HG03565 (cell line): ENCODE results near the gene GALNT18.

ENCODE experiments used
- ATAC-seq: cut with Tn5 transposase; IDR thresholded peaks from one replicate; pipeline ENCODE4 v1.9.1; 2021; ENCODE audit warnings: mild to moderate bottlenecking, moderate library complexity; ENCODE audit not compliant: unreplicated experiment

GALNT18 gene

DNA sequence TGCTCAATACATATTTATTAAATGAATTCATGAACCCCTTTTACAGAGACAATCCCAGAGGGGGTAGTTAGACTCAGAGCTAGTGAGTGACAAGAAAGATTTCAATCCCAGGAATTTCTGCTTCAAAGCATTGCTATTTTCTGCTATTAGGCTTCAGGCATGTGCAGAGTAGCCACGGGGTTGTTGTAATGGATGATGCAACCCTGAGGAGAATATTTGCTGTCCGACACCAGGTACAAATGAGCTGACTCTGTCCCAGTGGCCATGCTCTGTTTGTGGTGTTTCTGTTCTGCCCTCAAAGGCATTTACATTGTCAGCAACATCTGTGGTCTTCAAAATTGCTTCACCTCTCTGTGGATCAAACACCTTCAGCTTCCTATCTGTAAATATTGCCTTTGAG lies 371.3 kb downstream of the GALNT18 start:
- no peak for ATAC-seq

DNA sequence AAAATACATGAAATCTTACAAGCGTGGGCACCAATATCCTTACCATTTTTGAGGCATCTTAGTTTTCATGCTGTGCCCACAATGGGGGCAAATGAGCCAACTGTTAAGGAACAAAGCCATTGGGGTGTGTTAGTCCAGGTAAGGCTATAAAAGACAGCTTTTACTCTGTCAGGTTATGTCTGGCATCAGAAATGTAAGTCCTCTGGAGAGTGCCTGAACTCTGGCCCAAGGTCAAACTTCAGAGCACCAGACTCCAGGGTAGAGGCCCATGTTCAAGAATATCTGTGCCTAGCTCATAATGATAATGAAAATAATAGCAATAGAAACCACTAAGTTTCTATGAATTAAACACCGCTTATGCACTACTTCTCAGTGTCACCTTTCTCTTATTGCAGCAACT lies 374.2 kb downstream of the GALNT18 start:
- ATAC-seq = no peak

DNA sequence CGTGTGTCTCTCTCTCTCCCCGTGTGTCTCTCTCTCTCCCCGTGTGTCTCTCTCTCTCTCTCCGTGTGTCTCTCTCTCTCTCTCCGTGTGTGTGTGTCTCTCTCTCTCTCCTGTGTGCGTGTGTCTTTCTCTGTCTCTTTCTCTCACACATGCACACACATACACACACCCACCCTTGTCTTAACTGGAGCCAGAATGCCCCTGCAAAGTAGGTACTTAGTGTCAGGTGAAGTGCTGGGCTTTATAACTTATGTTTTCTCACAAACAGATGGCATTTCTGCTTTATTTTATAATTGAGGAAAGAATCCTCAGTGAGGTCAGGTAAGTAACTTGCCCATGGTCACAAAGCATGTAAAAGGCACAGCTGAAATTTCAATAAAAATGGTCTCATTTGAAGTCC lies 374.7 kb downstream of the GALNT18 start:
- no peak for ATAC-seq

DNA sequence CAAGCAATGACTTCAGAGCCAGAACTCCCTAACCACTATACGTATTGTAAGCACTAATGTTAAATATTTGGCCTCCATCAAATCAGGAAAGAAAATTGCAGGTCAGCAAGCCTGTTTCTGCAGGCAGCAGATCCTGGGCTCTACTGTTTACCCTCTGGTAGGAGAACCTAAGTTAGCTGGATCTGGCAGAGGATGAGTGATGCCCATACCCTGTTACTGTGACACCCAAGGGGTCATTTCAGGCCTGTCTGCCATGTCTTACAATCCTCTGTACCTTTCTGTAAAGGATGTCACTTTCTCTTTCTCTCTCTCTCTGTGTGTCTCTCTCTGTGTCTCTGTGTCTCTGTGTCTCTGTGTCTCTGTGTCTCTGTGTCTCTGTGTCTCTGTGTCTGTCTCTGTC lies 375.6 kb downstream of the GALNT18 start:
- no peak for ATAC-seq

DNA sequence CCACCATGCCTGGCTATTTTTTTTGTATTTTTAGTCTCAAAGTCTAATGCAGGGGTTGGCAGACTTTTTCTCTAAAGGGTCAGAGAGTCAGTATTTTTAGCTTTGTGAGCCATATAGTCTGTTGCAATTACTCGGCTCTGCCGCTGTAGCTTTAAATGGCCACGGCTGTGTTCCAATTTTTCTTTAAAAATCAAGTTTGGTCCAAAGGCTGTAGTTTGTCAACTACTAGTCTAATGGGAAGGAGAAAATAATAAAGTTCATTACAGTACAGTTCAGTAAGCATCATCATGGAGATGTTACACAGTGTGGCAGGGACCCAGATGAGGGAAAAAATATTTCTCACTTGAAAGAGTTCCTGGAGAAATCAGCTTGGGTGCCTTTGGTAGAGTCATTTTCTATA lies 376.4 kb downstream of the GALNT18 start:
- no peak for ATAC-seq

DNA sequence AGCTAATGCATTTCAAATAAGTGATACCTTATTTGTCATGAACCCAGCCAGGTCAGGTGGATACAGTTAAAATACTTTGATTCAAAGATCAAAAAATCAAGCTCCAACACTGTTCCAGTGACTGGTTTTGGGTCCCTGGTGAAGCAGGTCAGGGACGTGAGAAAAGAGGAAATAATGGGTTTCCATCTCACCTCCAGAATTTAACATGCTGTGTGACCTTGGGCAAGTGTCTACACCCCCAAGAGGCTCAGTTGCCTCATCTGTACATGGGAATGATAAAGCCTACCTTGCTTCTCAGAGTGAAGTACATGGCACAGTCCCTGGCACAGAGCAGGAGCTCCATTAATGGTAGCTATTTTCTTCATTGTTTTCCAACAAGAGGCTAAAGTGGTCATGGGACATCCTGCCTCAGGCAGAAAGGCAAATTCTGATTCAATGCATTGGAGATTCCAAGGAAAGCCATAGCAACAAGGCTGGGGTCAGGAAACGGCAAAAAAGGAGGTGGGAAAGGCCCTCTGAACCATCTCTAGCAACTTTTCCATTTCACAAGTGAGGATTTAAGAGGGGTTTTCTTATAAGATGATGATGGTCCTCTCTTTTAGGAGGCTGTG lies 377.2 kb downstream of the GALNT18 start:
- no peak for ATAC-seq

DNA sequence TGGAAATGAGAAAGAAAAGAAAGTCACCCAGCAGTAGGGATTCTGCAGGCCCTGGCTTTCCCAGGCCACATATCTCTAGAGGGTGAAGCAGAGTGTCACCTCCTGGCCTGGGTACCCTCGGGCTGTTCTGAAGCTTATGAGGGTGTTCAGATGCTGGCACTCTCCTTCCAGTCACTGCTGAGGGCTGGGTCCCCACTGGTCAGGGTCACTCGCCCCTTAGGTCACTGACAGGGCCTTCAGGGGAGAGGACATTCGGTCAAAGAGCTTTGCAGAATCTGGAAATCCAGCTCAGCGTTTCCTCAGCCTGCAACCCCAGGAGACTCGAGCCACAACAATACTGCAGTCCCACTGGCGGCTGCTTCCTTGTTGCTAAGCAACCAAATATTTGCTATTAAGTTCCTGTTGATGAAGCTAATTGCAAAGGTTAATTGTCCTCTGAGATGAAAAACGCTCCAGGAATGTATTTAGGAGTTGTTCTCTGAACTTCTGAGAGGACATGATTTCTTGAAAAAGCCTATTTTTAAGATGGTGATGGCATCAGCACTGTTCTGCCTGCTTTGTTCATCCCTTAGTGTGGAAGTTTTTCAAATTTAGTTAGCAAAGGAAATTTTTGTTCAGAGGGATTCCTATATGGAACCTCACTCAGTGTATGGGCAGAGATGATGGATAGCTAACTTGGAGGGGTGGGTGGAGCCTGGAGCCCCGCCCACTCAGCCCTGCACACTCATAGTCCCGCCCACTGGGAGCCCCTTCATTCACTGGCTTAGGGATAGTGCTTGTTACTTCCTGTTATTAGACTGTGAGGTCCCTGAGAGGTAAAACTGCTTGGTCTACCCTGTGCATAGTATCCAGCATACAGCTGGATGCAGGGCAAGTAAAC lies 378.0 kb downstream of the GALNT18 start:
- no peak for ATAC-seq

DNA sequence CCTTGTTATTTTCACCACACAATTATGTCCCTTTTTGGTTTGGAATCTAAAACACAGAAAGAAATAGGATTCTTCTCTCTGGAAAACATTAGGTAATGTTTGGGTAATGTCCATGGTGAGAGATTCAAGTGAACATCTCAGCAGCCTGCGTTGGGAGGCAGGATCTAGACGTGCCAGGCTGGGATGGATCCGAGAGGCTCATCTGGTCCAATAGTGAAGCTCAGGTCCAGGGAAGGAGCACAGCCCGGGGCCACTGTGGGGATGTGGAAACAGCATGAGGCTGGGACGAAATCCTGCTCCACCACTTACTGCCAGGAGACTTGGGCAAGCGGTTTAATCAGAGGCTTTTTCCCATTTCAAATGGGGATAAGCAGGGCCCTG lies 378.6 kb downstream of the GALNT18 start:
- no peak for ATAC-seq

DNA sequence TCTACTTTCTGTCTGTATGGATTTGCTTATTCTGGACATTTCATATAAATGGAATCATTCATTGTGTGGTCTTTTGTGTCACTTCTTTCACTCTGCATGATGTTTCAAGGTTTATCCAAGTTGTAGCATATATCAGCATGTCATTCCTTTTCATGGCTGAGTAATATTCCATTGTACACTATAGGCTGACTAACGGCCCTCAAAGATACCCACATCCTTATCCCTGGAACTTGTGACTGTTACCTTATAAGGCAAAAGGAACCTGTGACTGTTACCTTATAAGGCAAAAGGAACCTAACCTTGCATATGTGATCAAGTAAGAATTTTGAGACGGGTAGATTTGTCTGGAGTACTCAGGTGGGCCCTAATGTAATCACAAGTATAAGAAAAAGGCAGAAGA lies 380.5 kb downstream of the GALNT18 start:
- no peak for ATAC-seq

DNA sequence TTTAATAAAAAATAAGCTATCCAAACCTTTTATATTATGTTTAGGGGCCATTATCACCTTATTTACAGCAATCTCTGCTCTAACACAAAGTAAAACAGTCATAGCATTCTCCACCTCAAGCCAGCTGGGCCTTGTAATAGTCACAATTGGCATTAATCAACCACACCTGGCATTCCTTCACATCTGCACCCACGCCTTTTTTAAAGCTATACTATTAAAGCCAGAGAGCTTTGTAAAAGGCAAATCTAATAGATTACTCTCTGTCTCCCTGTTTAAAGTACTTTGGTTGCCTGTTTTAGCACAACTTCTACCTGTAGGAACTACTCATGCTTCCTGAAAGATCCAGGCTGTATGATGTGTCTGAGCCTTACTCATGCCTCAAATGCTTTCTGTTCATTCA lies 381.8 kb downstream of the GALNT18 start:
- no peak for ATAC-seq

DNA sequence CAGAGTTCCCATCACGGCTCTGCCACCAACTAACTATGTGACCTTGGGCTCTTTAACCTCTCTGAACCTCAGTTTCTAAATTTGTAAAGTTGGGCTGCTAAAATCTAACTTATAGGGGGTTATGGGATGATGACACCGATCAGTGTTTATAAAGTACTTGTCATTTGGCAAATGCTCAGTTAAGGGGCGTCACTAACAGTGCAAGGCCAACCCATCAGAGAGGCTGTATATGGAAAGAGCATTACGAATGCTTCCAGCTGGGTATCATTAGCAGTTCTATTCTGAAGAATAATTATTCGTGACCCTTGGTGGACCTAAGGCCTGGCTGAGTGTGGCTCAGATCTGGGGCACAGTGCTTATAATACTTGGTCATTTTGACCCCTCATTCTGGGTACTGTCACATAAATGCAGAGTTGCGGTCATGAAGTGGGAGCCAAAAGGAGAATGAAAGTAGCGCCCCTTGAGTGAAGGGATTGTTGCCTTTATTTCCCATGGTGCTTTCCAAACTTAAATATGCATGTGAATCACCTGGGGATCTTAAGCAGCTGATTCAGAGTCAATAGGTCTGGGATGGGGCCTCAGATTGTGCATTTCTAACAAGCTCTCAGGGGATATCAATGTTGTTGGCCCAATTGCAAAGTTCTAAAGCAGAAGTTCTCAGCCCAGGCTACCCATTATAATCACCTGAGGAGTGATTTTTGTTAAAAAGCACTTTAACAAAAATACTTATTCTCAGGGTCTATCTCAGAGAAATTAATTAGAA lies 384.6 kb downstream of the GALNT18 start:
- no peak for ATAC-seq

DNA sequence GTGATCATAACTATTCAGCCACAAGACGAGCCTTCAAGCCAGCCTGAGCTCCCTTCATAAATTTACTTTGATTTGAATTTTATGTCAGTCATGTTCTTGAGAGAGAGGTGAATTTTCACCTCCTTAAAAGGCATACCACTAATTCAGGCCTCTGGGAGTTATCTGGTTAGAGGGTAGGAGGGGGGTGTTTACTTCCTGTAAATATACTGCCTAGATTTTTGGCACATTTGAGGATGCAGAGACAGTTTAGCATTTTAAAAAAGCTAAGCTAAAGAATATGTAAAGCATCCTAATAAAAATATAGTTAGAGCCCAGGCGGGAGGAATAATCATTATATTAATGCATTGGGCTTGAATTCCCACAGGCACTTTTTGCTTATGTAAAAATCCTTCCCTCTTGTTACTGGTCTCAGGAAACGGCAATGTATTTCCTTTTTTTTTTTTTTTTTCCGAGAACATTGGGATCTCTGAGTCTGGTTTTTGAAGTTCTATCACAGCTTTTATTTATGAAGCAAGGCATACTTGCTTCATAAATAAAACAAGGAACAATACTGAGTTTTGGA lies 385.2 kb downstream of the GALNT18 start:
- no peak for ATAC-seq

DNA sequence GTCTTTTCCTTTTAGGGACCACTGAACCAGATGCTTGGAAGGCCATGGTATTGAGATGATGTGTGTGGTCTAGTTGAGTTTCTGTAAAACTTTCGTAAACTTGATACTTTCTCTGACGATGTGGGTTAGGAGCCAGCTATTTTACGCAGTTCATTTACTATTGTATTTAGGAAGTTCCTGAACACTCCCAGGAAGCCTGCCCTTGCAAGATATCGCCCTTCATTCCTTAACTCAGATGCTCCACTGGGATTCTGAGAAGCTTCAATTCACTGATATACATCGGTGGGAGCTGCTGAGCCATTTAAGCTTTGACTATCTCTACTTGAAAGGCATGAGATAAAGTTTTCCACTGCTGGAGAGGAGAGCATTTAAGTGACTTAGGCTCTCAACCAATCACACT lies 390.0 kb downstream of the GALNT18 start:
- no peak for ATAC-seq

DNA sequence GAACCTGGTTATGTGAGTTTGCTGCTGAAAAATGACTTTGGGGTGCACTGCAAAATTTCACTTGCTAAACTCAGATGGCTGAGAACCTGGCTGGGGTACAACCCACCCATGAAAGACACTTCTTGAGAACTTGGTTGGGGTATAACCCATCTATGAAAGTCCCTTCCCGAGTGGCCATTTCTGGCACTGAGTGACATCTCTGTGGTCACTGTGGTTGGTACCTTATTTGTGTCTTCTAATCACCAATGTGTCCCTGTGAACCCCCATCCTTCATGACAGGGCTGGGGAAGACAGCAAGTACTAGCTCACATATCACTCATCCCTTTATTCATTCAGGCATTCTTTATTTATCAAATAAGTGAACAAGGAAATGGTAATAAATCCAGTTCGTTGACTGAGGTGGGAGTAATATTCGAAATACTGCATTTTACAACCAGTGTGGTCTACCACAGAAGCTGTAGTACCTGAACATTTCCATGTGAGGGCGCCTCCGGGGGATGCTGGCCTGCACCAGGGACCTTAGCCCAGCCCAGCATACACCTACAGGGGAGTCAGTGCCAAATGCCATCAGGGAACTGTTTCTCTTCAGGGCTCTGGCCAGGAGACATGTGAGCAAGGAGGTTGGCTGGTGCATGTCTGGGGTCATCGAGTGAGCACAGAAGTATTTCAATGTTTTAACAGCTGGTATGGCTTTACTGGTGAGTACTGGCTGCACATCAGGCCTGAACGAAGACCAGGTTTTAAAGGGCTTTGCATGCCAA lies 390.8 kb downstream of the GALNT18 start:
- no peak for ATAC-seq

DNA sequence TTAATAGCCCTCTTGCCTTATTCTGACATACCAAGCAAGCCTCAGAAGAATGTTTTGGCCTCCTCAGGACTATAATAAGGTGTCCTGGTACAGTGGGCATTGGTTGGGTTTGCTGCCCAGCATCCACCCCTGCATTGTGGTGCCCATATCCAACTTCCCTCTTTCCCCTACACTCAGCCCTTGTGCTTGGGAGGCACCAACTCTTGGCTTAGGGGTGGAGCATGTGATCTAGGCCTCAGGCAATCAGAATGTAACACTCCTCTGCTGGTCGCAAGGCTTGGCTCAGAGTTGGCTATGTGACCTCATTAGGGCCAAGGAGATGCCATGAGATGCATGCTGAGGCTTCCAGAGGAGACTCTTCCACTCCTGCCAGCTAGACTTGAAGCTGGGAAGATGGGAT lies 391.7 kb downstream of the GALNT18 start:
- no peak for ATAC-seq

DNA sequence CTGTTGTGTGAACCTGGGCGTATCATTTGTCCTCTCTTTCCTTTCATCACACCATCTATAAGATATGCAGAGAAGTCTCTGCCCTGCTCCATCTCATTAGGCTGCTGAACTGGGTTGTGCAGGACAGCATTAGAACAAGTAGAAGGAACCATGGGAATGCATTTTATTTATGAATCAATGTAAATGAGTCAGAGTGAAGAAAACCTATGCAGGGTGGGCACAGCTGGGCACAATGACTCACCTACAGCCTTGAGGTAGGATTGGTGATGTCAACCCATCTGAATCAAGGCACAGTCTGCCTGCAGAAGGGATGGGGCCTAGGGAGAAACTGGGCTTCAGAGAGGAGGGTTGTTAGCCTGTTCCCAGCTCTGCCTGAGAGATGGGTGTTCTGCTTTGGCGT lies 392.2 kb downstream of the GALNT18 start:
- no peak for ATAC-seq

DNA sequence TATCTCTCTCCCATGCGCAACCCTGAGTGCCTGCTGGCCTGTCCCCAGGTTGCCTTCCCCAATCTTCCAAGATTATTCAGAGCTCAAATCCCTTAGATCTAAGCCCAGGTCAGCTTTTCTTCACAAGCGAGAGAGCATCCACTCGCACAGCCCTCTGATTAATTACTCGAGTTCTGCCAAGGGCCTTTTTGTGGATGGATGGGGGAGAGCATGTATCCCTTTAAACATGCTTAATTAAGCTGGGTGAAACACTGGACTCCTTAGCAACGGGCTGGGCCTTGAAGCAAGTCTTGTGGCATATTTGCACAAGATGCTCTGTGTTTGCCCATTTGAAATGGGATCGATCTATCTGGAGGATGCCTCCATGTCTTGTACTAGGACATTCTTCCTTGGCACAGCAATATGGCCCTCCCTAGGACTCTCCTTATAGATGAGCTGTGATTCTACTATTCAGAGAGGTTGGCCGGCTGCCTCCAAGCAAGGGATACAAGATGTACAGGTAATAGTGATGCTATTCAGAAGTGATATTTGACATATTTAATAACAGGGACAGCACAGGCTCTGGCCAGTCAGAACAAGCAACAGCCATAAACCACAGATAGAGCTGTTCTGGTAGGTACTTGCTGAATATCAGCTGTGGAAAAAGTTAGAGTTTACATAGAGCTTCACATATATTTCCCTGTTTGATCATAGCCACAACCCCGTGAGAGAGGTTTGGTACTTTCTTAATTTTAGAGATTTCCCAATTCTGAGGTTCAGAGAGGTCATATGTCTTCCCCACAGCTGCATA lies 394.3 kb downstream of the GALNT18 start:
- no peak for ATAC-seq
